GM12878 (cell line): ENCODE results near the gene JAG2. TPM values are rescaled to one million over a fixed set of nuclear protein-coding genes. Genes with fewer than 3 reads are reported as not detected.

Experiments
- ATAC-seq: fragments of 200-7000 bp; cut with Tn5 transposase; 3 replicates; pipeline ENCODE4 v1.9.1; 2020; ENCODE audit warnings: mild to moderate bottlenecking, moderate library complexity
- BruUV-seq: library from RNA; stranded (reverse); fragments of 400-500 nt; replicated peaks from 2 replicates; lab custom pipeline; 2021; lab: Mats Ljungman, UMichigan
- CTCF ChIA-PET: fragments of 300-600 bp; sonication (Branson Sonifier 250); formaldehyde crosslinking; extraction: SDS; loops from one replicate; lab custom pipeline; 2021; ENCODE audit warnings: inconsistent platforms; lab: Yijun Ruan, JAX
- POLR2A ChIA-PET: fragments of 350-600 bp; formaldehyde crosslinking; extraction: SDS; loops from one replicate; lab custom pipeline; 2021; ENCODE audit warnings: inconsistent platforms; lab: Charles Lee
- RAD21 ChIA-PET: fragments of 300-600 bp; sonication (Branson Sonifier 250); formaldehyde crosslinking; loops from one replicate; lab custom pipeline; 2023; ENCODE audit warnings: antibody characterized with exemption; ENCODE audit not compliant: unreplicated experiment; lab: Charles Lee
- SMC1A ChIA-PET: fragments of 300-600 bp; sonication (Branson Sonifier 250); formaldehyde crosslinking; loops from one replicate; lab custom pipeline; 2023; ENCODE audit not compliant: unreplicated experiment, uncharacterized antibody; lab: Charles Lee
- DNase-seq: peaks from one replicate; pipeline ENCODE4 v3.0.0-alpha.2; 2011; ENCODE audit warnings: low read depth, low spot score
- FAIRE-seq: peaks from 3 replicates; lab custom pipeline; 2011; peaks lifted over from hg19 to GRCh38; lab: Jason Lieb, UNC
- H2AFZ ChIP-seq: 2 replicates; pipeline ENCODE4 v1.6.0; 2011; ENCODE audit warnings: low read depth, low read length, control low read depth; ENCODE audit not compliant: control insufficient read depth
- H3K27ac ChIP-seq: 2 replicates; pipeline ENCODE4 v1.5.1; 2011; ENCODE audit warnings: control low read depth; ENCODE audit not compliant: control insufficient read depth, insufficient read depth
- H3K27me3 ChIP-seq, 2 experiments: replicated peaks in 1 of 2; 2 replicates each; pipeline versions ENCODE4 v1.6.0 to v1.6.1; 2011; ENCODE audit warnings: low read length in 1 of 2; ENCODE audit not compliant: control insufficient read depth in 2 of 2, insufficient read depth in 2 of 2
- H3K36me3 ChIP-seq, 2 experiments: 2 replicates each; pipeline ENCODE4 v1.5.1; 2011; ENCODE audit warnings: low read length in 1 of 2; ENCODE audit not compliant: control insufficient read depth in 2 of 2, insufficient read depth in 2 of 2
- H3K4me1 ChIP-seq: 2 replicates; pipeline ENCODE4 v1.6.1; 2011; ENCODE audit warnings: mild to moderate bottlenecking, low read length, moderate library complexity, mixed read lengths; ENCODE audit not compliant: control insufficient read depth, insufficient read depth
- H3K4me2 ChIP-seq: 2 replicates; pipeline ENCODE4 v1.6.0; 2011; ENCODE audit warnings: control low read depth; ENCODE audit not compliant: control insufficient read depth, insufficient read depth
- H3K4me3 ChIP-seq: fragments of 200-600 bp; sonication (generic); 2 replicates; pipeline ENCODE4 v1.5.1; 2016
- H3K79me2 ChIP-seq: 2 replicates; pipeline ENCODE4 v1.6.0; 2011; ENCODE audit warnings: low read length; ENCODE audit not compliant: control insufficient read depth, insufficient read depth
- H3K9ac ChIP-seq: 2 replicates; pipeline ENCODE4 v1.8.0; 2011; ENCODE audit warnings: low read length, control low read depth, mixed read lengths; ENCODE audit not compliant: control insufficient read depth, insufficient read depth
- H3K9me3 ChIP-seq: replicated peaks from 3 replicates; pipeline ENCODE4 v1.5.1; 2011; ENCODE audit warnings: mild to moderate bottlenecking, low read length; ENCODE audit not compliant: control insufficient read depth, insufficient read depth
- H4K20me1 ChIP-seq: 2 replicates; pipeline ENCODE4 v1.6.0; 2011; ENCODE audit not compliant: control insufficient read depth, insufficient read depth
- BCL3 ChIP-seq: IDR thresholded peaks from 2 replicates; pipeline ENCODE4 v1.6.1; 2011; ENCODE audit warnings: borderline replicate concordance, low read depth, mild to moderate bottlenecking, moderate library complexity, low read length; ENCODE audit not compliant: insufficient read depth, poor library complexity, severe bottlenecking
- CBFB ChIP-seq: IDR thresholded peaks from 2 replicates; pipeline ENCODE4 v1.6.1; 2016; ENCODE audit warnings: antibody characterized with exemption, low read depth
- CREB1 ChIP-seq: IDR thresholded peaks from 2 replicates; pipeline ENCODE4 v1.6.1; 2012; ENCODE audit warnings: low read depth, mild to moderate bottlenecking, inconsistent platforms
- CUX1 ChIP-seq: IDR thresholded peaks from 2 replicates; pipeline ENCODE4 v1.6.1; 2012; ENCODE audit warnings: improper control_type of control experiment, low read depth, low read length; ENCODE audit not compliant: insufficient replicate concordance
- HCFC1 ChIP-seq: fragments of 150-350 bp; IDR thresholded peaks from 2 replicates; pipeline ENCODE4 v1.6.1; 2014; ENCODE audit warnings: low read length
- HDAC2 ChIP-seq: fragments of 200-600 bp; sonication (generic); IDR thresholded peaks from 2 replicates; pipeline ENCODE4 v1.6.1; 2017
- IRF4 ChIP-seq: IDR thresholded peaks from 2 replicates; pipeline ENCODE4 v1.6.1; 2011; ENCODE audit warnings: low read depth, low read length
- NR2C1 ChIP-seq: fragments of 450-650 bp; IDR thresholded peaks from 2 replicates; pipeline ENCODE4 v1.6.1; 2017; ENCODE audit warnings: antibody characterized with exemption, mild to moderate bottlenecking, moderate library complexity
- NR2C2 ChIP-seq: IDR thresholded peaks from 2 replicates; pipeline ENCODE4 v1.6.1; 2011; ENCODE audit warnings: borderline replicate concordance, low read depth; ENCODE audit not compliant: control insufficient read depth, insufficient read length
- PML ChIP-seq: IDR thresholded peaks from 2 replicates; pipeline ENCODE4 v1.6.1; 2012; ENCODE audit warnings: low read length, inconsistent platforms
- USF1 ChIP-seq: IDR thresholded peaks from 2 replicates; pipeline ENCODE4 v1.6.1; 2011; ENCODE audit warnings: borderline replicate concordance, low read depth, mild to moderate bottlenecking, moderate library complexity, mixed read lengths, low read length; ENCODE audit not compliant: insufficient read depth; ENCODE audit errors: extremely low read length
- YBX1 ChIP-seq: fragments of 450-650 bp; IDR thresholded peaks from 2 replicates; pipeline ENCODE4 v1.6.1; 2016; ENCODE audit warnings: antibody characterized with exemption
- ZBTB4 ChIP-seq: fragments of 450-650 bp; formaldehyde crosslinking; IDR thresholded peaks from 2 replicates; pipeline ENCODE4 v1.4.0; 2022; ENCODE audit warnings: mild to moderate bottlenecking, moderate library complexity
- WGBS: methylation state at CpG from one replicate; pipeline ENCODE4 v1.1.6; 2016; ENCODE audit warnings: low lambda C conversion rate; ENCODE audit not compliant: insufficient replicate concordance, insufficient coverage; ENCODE audit errors: missing lambda C conversion rate; 5-methylcytosine and 5-hydroxymethylcytosine counted together
- in situ Hi-C: fragments of 300-500 bp; cut with MboI; formaldehyde crosslinking; loops from 9 replicates; pipeline ENCODE4 v1.14.3; 2018; ENCODE audit warnings: mixed read lengths
- intact Hi-C: fragments of 100-400 bp; cut with micrococcal nuclease; formaldehyde crosslinking; loops from one replicate; pipeline ENCODE4 v1.14.2; 2022; ENCODE audit not compliant: unreplicated experiment
- polyA plus RNA-seq, 11 experiments: library from polyadenylated mRNA; depleted of rRNA in 4 of 11; unstranded in 6 of 11; stranded (reverse) in 5 of 11; fragments of >200 nt; fragmentation: Nextera tagmentation in 4 of 11; fragmentation: Illumina TruSeq in 1 of 11; extraction: Ambion mirVana in 4 of 11; extraction: Trizol in 1 of 11; gene quantifications; 1 replicate in 1 of 11; 2 replicates in 10 of 11; pipeline versions ENCODE4 v1.2.1 to v1.2.3, GENCODE V29; 2011 to 2016; ENCODE audit warnings: inconsistent platforms in 2 of 11, missing spikeins in 2 of 11, low read depth in 1 of 11
- total RNA-seq, 4 experiments: library from RNA; depleted of rRNA in 3 of 4; stranded (reverse); fragments of >200 nt in 3 of 4; fragmentation: Illumina TruSeq in 1 of 4; extraction: Trizol in 1 of 4; gene quantifications; 2 replicates each; pipeline versions ENCODE4 v1.2.1 to v1.2.3, GENCODE V29; 2013 to 2021

The JAG2 gene
- total and polyA plus RNA-seq, 10 of the 15 experiments (the other 5 are each of a cell fraction or from before 2014, with no cell fraction given) = 0.04 to 0.14 (median 0.06) TPM; not detected in 5

GRCh38 chr14:105163040-105163742, 5.4 kb downstream of the JAG2 start:
- Histone ChIP-seq H3K4me1 (no peaks in the 10 kb centered on the region), H3K79me2 (no peaks in the 10 kb centered on the region), H3K4me2 (no peak overlapping the region), H4K20me1 (0 out of 2 replicates have a peak, but pooled peaks cover 2% of the 10 kb centered on the region), H3K9ac (no peak overlapping the region), H3K4me3 (no peak overlapping the region), H3K27me3 (peaks cover 2 to 3% of the 10 kb centered on the region in 2 experiments; a peak in 2 of 4 replicates), H3K27ac (no peak overlapping the region), H3K9me3 (no peaks in the 10 kb centered on the region), H2AFZ (no peak overlapping the region), H3K36me3 (no peaks in the 10 kb centered on the region)
- ATAC-seq (no peak), DNase-seq (no peak), FAIRE-seq (no peak)
- intact Hi-C loops = loop anchor here (10.0 kb wide), 1 partner anchor 68 kb away; no protein-coding TSS in a partner anchor
- ChIA-PET CTCF (no interaction called here), RAD21 (no interaction called here), POLR2A (no interaction called here), SMC1A (no interaction called here)
- WGBS = 53% methylated on average over 16 of the region's 18 CpGs
- in situ Hi-C loops = no loop called here
- BruUV-seq = no TSS peak
- TF ChIP-seq PML = no peak
- no peak for TF ChIP-seq BCL3
- TF ChIP-seq CREB1 = no peak
- TF ChIP-seq HDAC2 = no peak
- TF ChIP-seq YBX1 = no peak
- no peak for TF ChIP-seq ZBTB4 (CRISPR knock-in tag)
- TF ChIP-seq NR2C1 = no peak
- TF ChIP-seq NR2C2 = no peak
- TF ChIP-seq CUX1 = no peak
- TF ChIP-seq IRF4 = no peak
- TF ChIP-seq HCFC1 = no peak
- no peak for TF ChIP-seq CBFB
- no peak for TF ChIP-seq USF1
